Loucy (cell line): ENCODE measurements around the gene ZNF587.

Experiments
- EZH2phosphoT487 ChIP-seq: fragments of 200-600 bp; IDR thresholded peaks from 2 replicates; pipeline ENCODE4 v1.6.1; 2018; ENCODE audit warnings: antibody characterized with exemption, mild to moderate bottlenecking, moderate library complexity, borderline replicate concordance
- TF ChIP-seq, protein P1 (sequence below): fragments of 200-600 bp; sonication (generic); conservative IDR thresholded peaks from 2 replicates; pipeline ENCODE4 v1.5.1; 2014; ENCODE audit warnings: mild to moderate bottlenecking, antibody characterized with exemption, low read length

- TF ChIP-seq, protein P1, sequence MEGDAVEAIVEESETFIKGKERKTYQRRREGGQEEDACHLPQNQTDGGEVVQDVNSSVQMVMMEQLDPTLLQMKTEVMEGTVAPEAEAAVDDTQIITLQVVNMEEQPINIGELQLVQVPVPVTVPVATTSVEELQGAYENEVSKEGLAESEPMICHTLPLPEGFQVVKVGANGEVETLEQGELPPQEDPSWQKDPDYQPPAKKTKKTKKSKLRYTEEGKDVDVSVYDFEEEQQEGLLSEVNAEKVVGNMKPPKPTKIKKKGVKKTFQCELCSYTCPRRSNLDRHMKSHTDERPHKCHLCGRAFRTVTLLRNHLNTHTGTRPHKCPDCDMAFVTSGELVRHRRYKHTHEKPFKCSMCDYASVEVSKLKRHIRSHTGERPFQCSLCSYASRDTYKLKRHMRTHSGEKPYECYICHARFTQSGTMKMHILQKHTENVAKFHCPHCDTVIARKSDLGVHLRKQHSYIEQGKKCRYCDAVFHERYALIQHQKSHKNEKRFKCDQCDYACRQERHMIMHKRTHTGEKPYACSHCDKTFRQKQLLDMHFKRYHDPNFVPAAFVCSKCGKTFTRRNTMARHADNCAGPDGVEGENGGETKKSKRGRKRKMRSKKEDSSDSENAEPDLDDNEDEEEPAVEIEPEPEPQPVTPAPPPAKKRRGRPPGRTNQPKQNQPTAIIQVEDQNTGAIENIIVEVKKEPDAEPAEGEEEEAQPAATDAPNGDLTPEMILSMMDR = no peak
- no peak for TF ChIP-seq EZH2phosphoT487
Measured at GRCh38 chr19:57886046-57886445, 36.4 kb downstream of the ZNF587 start.
